SK-N-SH treated with all-trans-retinoic acid at 6 μM for 48 hours (cell line): Measurements from ENCODE around the gene MMP23B.

Source experiments
- ATAC-seq: fragments of 200-7000 bp; cut with Tn5 transposase; 3 replicates; pipeline ENCODE4 v1.9.1; 2020; ENCODE audit warnings: mild to moderate bottlenecking, moderate library complexity
- ARNTL ChIP-seq: fragments of 450-650 bp; formaldehyde crosslinking; IDR thresholded peaks from 2 replicates; pipeline ENCODE4 v1.5.0; 2020; ENCODE audit warnings: low read depth, mild to moderate bottlenecking, moderate library complexity, borderline replicate concordance
- BACH2 ChIP-seq: fragments of 250-450 bp; sonication (Bioruptor Pico); IDR thresholded peaks from 2 replicates; pipeline ENCODE4 v1.9.0; 2021; ENCODE audit warnings: mild to moderate bottlenecking, borderline replicate concordance
- ISL1 ChIP-seq: fragments of 250-450 bp; sonication (Bioruptor Pico); IDR thresholded peaks from 2 replicates; pipeline ENCODE4 v2.1.2; 2022; ENCODE audit warnings: mild to moderate bottlenecking, moderate library complexity
- PPARA ChIP-seq: fragments of 250-450 bp; sonication (Bioruptor Pico); IDR thresholded peaks from 2 replicates; pipeline ENCODE4 v1.5.0; 2020; ENCODE audit warnings: mild to moderate bottlenecking, borderline replicate concordance
- RARB ChIP-seq: fragments of 250-450 bp; sonication (Bioruptor Pico); IDR thresholded peaks from 2 replicates; pipeline ENCODE4 v1.8.0; 2021; ENCODE audit warnings: mild to moderate bottlenecking, moderate library complexity
- SNAI2 ChIP-seq: fragments of 250-450 bp; sonication (Bioruptor Pico); IDR thresholded peaks from 2 replicates; pipeline ENCODE4 v1.5.0; 2020; ENCODE audit warnings: mild to moderate bottlenecking, moderate library complexity
- TCF4 ChIP-seq: fragments of 250-450 bp; sonication (Bioruptor Pico); IDR thresholded peaks from 2 replicates; pipeline ENCODE4 v1.8.0; 2021; ENCODE audit warnings: mild to moderate bottlenecking, moderate library complexity, borderline replicate concordance
- TOX ChIP-seq: fragments of 250-450 bp; sonication (Bioruptor Pico); IDR thresholded peaks from 2 replicates; pipeline ENCODE4 v1.8.0; 2021; ENCODE audit warnings: mild to moderate bottlenecking, moderate library complexity, borderline replicate concordance
- ZC3H10 ChIP-seq: fragments of 250-450 bp; sonication (Bioruptor Pico); IDR thresholded peaks from 2 replicates; pipeline ENCODE4 v1.5.1; 2021; ENCODE audit warnings: mild to moderate bottlenecking, moderate library complexity
- ZFP3 ChIP-seq: fragments of 250-450 bp; sonication (Bioruptor Pico); IDR thresholded peaks from 2 replicates; pipeline ENCODE4 v1.5.0; 2020; ENCODE audit warnings: mild to moderate bottlenecking, moderate library complexity
- ZNF565 ChIP-seq: fragments of 450-650 bp; formaldehyde crosslinking; conservative IDR thresholded peaks from 2 replicates; pipeline ENCODE4 v1.5.0; 2020; ENCODE audit warnings: low read depth, mild to moderate bottlenecking, moderate library complexity
- ZNF8 ChIP-seq: fragments of 450-650 bp; formaldehyde crosslinking; IDR thresholded peaks from 2 replicates; pipeline ENCODE4 v1.5.0; 2020; ENCODE audit warnings: mild to moderate bottlenecking, moderate library complexity
- TF ChIP-seq, protein P1 (sequence below): fragments of 250-450 bp; sonication (Bioruptor Pico); IDR thresholded peaks from 2 replicates; pipeline ENCODE4 v1.8.0; 2020; ENCODE audit warnings: mild to moderate bottlenecking, moderate library complexity, borderline replicate concordance
- TF ChIP-seq, protein P2 (sequence below): fragments of 250-450 bp; sonication (Bioruptor Pico); IDR thresholded peaks from 2 replicates; pipeline ENCODE4 v1.5.1; 2020; ENCODE audit warnings: low read depth, mild to moderate bottlenecking, moderate library complexity
- TF ChIP-seq, protein P3 (sequence below): fragments of 250-450 bp; sonication (Bioruptor Pico); IDR thresholded peaks from 2 replicates; pipeline ENCODE4 v1.5.0; 2020; ENCODE audit warnings: mild to moderate bottlenecking, moderate library complexity
- TF ChIP-seq, protein P4 (sequence below): fragments of 250-450 bp; sonication (Bioruptor Pico); IDR thresholded peaks from 2 replicates; pipeline ENCODE4 v1.8.0; 2021; ENCODE audit warnings: low read depth, mild to moderate bottlenecking, moderate library complexity, borderline replicate concordance

The MMP23B gene

DNA sequence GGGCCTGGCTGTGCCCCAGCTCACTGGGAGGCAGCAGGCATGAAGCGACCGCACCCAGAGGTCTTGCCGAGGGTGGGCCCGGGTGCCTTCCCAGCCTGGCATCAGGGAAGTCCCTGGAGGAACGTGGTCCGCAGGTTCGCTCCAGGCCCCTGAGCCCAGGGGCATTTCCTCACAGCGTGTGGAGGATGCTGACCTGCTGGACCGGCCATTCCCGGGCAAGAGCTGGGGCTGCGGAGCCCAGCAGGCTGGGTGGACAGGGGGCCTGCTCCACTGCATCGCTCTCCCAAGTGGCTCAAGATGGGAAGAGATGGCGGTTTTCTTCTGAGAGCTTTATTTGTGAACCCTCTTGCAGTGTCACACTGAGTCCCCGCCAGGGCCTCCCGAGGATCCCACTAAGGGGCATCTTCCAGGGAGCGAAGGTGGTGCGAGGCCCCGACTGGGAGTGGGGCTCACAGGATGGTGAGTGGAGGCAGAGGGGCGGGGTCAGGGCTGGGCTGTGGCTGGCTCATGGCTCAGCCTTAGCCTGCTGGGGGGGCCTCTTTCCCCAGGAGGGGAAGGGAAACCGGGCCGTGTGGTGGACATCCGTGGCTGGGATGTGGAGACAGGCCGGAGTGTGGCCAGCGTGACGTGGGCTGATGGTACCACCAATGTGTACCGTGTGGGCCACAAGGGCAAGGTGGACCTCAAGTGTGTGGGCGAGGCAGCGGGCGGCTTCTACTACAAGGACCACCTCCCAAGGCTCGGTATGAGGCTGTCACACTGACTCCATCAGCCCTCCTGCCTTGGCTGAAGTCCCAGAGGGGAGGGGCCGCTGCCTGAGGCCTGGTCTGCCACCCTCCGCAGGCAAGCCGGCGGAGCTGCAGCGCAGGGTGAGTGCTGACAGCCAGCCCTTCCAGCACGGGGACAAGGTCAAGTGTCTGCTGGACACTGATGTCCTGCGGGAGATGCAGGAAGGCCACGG is 7.2 kb upstream of the MMP23B start:
- TF ChIP-seq ZC3H10 (CRISPR knock-in tag) (no peak), ZNF8 (CRISPR knock-in tag) (no peak), ZNF565 (no peak), TOX (CRISPR knock-in tag) (no peak), BACH2 (CRISPR knock-in tag) (no peak), PPARA (CRISPR knock-in tag) (no peak), RARB (no peak)
- TF ChIP-seq, protein P1, sequence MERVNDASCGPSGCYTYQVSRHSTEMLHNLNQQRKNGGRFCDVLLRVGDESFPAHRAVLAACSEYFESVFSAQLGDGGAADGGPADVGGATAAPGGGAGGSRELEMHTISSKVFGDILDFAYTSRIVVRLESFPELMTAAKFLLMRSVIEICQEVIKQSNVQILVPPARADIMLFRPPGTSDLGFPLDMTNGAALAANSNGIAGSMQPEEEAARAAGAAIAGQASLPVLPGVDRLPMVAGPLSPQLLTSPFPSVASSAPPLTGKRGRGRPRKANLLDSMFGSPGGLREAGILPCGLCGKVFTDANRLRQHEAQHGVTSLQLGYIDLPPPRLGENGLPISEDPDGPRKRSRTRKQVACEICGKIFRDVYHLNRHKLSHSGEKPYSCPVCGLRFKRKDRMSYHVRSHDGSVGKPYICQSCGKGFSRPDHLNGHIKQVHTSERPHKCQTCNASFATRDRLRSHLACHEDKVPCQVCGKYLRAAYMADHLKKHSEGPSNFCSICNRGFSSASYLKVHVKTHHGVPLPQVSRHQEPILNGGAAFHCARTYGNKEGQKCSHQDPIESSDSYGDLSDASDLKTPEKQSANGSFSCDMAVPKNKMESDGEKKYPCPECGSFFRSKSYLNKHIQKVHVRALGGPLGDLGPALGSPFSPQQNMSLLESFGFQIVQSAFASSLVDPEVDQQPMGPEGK: no peak
- peak; percentile 23; the same call in 2 of the 3 replicates for ATAC-seq

DNA sequence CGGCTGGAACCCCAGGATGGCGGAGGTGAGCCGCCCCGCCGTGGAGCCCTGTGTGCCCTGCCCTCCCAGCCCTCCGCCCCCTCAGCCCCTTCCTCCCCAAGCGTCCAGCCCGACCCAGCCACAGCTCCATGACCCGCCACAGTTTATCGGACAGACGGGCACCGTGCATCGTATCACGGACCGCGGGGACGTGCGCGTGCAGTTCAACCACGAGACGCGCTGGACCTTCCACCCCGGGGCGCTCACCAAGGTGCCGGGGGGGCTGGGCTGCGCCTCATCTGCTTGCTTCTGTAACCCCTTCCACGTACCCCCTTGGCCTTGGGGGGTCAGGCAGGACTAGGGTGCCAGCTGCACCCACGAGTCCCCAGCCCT is 6.6 kb upstream of the MMP23B start:
- no peak for ATAC-seq
- TF ChIP-seq, protein P2, sequence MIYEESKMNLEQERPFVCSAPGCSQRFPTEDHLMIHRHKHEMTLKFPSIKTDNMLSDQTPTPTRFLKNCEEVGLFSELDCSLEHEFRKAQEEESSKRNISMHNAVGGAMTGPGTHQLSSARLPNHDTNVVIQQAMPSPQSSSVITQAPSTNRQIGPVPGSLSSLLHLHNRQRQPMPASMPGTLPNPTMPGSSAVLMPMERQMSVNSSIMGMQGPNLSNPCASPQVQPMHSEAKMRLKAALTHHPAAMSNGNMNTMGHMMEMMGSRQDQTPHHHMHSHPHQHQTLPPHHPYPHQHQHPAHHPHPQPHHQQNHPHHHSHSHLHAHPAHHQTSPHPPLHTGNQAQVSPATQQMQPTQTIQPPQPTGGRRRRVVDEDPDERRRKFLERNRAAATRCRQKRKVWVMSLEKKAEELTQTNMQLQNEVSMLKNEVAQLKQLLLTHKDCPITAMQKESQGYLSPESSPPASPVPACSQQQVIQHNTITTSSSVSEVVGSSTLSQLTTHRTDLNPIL: no peak
- TF ChIP-seq ZC3H10 (CRISPR knock-in tag) (no peak), ARNTL (CRISPR knock-in tag) (no peak), ZFP3 (CRISPR knock-in tag) (no peak), ISL1 (no peak), SNAI2 (CRISPR knock-in tag) (no peak), ZNF8 (CRISPR knock-in tag) (no peak), TOX (CRISPR knock-in tag) (no peak), ZNF565 (no peak)
- TF ChIP-seq, protein P3, sequence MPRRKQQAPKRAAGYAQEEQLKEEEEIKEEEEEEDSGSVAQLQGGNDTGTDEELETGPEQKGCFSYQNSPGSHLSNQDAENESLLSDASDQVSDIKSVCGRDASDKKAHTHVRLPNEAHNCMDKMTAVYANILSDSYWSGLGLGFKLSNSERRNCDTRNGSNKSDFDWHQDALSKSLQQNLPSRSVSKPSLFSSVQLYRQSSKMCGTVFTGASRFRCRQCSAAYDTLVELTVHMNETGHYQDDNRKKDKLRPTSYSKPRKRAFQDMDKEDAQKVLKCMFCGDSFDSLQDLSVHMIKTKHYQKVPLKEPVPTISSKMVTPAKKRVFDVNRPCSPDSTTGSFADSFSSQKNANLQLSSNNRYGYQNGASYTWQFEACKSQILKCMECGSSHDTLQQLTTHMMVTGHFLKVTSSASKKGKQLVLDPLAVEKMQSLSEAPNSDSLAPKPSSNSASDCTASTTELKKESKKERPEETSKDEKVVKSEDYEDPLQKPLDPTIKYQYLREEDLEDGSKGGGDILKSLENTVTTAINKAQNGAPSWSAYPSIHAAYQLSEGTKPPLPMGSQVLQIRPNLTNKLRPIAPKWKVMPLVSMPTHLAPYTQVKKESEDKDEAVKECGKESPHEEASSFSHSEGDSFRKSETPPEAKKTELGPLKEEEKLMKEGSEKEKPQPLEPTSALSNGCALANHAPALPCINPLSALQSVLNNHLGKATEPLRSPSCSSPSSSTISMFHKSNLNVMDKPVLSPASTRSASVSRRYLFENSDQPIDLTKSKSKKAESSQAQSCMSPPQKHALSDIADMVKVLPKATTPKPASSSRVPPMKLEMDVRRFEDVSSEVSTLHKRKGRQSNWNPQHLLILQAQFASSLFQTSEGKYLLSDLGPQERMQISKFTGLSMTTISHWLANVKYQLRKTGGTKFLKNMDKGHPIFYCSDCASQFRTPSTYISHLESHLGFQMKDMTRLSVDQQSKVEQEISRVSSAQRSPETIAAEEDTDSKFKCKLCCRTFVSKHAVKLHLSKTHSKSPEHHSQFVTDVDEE (CRISPR knock-in tag): no peak
- TF ChIP-seq, protein P4, sequence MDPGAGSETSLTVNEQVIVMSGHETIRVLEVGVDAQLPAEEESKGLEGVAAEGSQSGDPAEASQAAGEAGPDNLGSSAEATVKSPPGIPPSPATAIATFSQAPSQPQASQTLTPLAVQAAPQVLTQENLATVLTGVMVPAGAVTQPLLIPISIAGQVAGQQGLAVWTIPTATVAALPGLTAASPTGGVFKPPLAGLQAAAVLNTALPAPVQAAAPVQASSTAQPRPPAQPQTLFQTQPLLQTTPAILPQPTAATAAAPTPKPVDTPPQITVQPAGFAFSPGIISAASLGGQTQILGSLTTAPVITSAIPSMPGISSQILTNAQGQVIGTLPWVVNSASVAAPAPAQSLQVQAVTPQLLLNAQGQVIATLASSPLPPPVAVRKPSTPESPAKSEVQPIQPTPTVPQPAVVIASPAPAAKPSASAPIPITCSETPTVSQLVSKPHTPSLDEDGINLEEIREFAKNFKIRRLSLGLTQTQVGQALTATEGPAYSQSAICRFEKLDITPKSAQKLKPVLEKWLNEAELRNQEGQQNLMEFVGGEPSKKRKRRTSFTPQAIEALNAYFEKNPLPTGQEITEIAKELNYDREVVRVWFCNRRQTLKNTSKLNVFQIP (CRISPR knock-in tag): no peak

DNA sequence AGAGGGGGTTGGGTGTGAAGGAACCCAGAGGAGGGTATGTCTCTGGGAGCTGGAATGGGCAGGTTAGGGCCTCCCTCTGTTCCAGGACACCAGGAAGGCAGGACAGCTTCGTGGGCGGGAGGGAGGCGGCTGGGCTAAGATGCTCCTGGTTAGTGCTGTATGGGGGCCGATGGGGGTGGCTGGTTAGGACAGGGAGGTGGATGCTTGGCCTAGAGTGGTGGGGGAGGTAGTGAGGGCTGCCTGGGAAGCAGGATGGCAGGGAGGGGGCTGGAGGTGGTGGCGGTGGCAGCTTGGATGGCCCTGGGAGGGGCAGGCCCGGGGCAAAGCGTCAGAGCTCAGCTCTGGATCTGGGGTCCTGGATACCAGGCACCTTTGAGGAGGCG is 6.2 kb upstream of the MMP23B start:
- ATAC-seq: no peak
- no peak for TF ChIP-seq TCF4 (CRISPR knock-in tag)
- TF ChIP-seq ZNF565: no peak
- TF ChIP-seq, protein P1: no peak
- TF ChIP-seq SNAI2 (CRISPR knock-in tag): no peak
